Activated naive CD4-positive, alpha-beta T cell treated with anti-CD3 and anti-CD28 coated beads, Interleukin-2, amount 50 U/mL, for 72 hours (primary cell): Measurements from ENCODE around the gene ZC3H13. TPM values are rescaled to one million over a fixed set of nuclear protein-coding genes. Genes with fewer than 3 reads are reported as not detected.

Experiments
- total RNA-seq, 2 donors: library from RNA; stranded (reverse); gene quantifications; one replicate each; pipeline ENCODE4 v1.2.3, GENCODE V29; 2022

The ZC3H13 gene
- total RNA-seq, 2 donors from 2014 or later, result 36.9 to 47.9 TPM

Other genes starting within 250 kb of the ZC3H13 start
- under 1 TPM; 0.02 to 0.31 TPM for gene SIAH3, start 201.0 kb downstream of the ZC3H13 start, total RNA-seq
- gene CPB2, start 52.3 kb upstream of the ZC3H13 start, total RNA-seq, result not detected
- gene LCP1, start 129.4 kb upstream of the ZC3H13 start, total RNA-seq, result 1,000 to 10,000 TPM in 1 of 2 donors, 100 to 1,000 TPM in 1; 761 to 1,053 TPM
- gene LRRC63, start 159.2 kb upstream of the ZC3H13 start, total RNA-seq, result under 1 TPM; 0.16 to 0.99 TPM